Measurements from ENCODE around the gene PLK1.

DNA sequence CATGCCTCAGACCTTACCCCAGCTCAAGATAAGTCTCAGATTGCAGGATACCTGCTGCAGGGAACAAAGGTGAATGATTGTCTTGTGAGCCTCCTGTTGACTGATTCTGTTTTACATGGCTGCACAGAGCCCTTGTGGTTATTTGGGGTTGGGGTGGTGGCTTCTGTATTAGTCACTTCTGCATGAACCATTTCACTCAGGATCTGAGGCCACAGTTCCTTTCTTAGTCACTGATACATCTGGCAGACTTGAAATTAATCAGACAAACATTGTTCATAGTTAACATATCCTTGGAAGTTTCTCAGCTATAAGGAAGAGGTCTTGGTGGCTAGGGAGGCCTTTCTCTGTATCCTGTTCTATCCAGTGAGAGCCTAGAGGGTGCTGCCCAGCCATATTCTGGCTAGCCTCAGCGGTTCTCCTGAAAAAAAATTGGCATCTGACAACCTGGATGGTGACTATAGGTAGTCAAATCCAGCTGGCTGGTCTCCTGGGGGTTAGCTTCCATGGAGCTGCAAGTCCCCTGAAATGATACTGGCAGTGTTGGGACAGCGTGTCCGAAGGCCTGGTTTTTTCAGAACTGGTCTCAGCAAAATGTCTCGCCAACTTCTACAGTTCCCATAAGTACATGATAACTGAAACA lies 8.4 kb upstream of the PLK1 start:
- TF ChIP-seq GATA2 (IDR thresholded peaks at IDR 0.05; ENCODE audit: low read depth, low read length) (no peak), GATA3 (IDR thresholded peaks at IDR 0.05; ENCODE audit: low read depth, low read length) (no peak)

Measured in SH-SY5Y (cell line).